H1 (cell line): ENCODE measurements around the gene CGB2.

Experiments
- JUND ChIP-seq: IDR thresholded peaks from 2 replicates; pipeline ENCODE4 v1.6.1; 2011; ENCODE audit warnings: mild to moderate bottlenecking, improper control_type of control experiment, low read length
- POLR2AphosphoS5 ChIP-seq: IDR thresholded peaks from 2 replicates; pipeline ENCODE4 v1.6.1; 2011; ENCODE audit warnings: low read depth, low read length
- SUZ12 ChIP-seq: fragments of 200-600 bp; sonication (generic); IDR thresholded peaks from 2 replicates; pipeline ENCODE4 v1.6.1; 2012; ENCODE audit warnings: mild to moderate bottlenecking, inconsistent platforms, low read length, moderate library complexity, mixed read lengths

- TF ChIP-seq POLR2AphosphoS5: no peak
- no peak for TF ChIP-seq SUZ12
- TF ChIP-seq JUND: no peak
These were observed 29.3 kb downstream of the CGB2 start for GRCh38 chr19:49061000-49061399.
